NCI-H226 (cell line): ENCODE measurements around the gene PLEKHG2.
"Not testable (repeated sequence)": the region's sequence is repeated elsewhere in the genome, so short reads cannot be mapped to it uniquely, and the experiment has no call there.

Experiments
- DNase-seq: peaks from one replicate; pipeline ENCODE4 v3.0.0-alpha.2; 2015

The PLEKHG2 gene

DNA sequence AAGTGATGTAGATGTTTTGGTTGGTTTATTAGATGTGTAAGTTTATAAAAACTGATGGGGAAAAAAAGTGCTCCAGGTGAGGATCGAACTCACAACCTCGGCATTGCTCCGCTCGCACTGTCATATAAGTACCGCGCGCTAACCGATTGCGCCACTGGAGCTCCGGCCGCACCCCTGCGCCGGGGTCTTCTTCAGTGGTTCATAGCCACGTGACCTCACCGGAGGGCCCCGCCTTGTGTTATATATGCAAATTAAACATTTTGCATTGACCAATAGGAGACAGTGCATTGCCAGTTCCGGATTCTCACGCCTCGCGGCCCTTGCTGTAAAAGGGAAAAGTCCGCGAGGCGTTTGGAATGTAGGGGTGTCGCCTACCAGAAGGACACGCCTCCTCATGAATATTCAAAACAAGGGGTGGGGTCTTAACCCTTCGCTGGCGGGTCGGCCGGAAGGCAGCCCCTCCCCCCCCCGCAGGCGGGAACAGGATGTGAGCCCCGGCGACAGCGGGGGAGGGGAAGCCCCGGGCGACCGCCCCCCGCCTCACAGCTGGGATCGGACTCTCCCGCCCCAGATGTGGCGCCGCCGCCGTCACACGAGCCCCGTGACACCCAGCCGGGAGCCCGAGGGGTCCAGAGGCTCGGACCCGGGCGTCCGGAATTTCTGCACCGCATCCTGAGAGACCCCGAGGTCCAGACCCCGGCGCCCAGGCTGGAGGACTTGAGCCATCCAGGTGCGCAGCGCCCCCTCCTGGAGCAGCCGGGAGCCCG is at the start of gene PLEKHG2:
PLEKHG2 (plus strand) TSS at position 570 of the 767 bp plus-strand sequence. CDS start 1,418 bp downstream, outside the sequence.
- DNase-seq, result peak; percentile 96

DNA sequence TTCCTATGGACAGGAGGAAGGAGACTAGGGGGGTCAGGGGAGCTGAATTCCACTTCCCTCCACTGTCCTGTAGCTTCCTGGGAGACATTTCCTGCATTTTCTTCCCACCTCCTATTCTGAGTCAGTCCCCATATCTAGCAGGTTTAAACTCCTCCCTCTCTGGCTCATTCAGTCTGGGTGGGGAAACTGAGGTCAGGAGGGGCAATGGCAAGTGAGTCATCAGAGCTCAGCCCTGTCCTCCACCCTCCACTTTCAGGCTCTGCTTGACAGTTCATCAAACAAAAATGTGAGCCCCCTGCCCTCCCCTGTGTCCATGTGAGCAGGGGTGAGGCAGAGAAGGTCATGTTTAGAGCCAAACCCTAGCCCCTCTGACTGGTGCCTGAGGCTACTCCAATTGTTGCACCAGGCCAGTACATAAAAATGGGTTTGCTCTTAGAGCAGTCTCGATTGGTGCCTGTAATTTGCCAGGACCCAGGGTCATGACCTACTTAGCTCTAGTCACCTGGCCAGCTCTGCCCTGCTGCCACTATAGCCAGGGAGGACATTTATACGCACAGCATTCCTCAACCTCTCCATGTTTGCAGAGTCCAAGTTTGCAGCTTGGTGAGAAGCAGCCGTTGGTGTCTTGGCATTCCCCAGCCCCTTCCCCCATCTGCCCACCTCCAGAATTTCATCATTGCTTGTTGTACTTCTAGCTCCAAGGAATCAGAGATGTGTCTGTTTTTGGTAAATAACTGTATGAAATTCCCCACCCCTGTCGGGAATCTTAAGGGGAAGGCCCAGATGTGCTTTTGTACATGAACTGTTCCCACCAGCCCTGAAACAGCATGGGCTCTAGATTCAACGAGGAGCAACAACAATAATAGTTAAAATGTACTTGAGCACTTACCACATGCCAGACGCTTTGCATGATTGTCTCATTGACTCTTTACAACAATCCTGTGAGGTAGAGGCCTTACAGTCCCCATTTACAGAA is 49.5 kb upstream of the PLEKHG2 start:
- peak; percentile 63 for DNase-seq

- no peak for DNase-seq
Measured at GRCh38 chr19:39363901-39364457, 48.5 kb upstream of the PLEKHG2 start.

- no peak for DNase-seq
Measured at GRCh38 chr19:39365531-39365930, 46.9 kb upstream of the PLEKHG2 start.

DNA sequence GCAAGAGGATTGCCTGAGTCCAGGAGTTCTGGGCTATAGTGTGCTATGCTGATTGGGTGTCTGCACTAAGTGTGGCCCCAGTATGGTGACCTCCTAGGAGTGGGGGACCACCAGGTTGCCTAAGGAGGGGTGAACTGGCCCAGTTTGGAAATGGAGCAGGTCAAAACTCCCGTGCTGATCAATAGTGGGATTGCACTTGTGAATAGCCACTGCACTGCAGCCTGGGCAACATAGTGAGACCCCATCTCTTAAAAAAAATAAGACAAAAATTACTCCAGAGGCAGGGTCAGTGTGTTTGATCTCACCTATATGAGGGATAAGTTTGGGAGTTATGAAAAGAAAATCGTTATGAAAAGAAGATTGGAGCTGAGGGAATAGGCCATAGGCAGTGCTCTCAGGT is 43.3 kb upstream of the PLEKHG2 start:
- no peak for DNase-seq

DNA sequence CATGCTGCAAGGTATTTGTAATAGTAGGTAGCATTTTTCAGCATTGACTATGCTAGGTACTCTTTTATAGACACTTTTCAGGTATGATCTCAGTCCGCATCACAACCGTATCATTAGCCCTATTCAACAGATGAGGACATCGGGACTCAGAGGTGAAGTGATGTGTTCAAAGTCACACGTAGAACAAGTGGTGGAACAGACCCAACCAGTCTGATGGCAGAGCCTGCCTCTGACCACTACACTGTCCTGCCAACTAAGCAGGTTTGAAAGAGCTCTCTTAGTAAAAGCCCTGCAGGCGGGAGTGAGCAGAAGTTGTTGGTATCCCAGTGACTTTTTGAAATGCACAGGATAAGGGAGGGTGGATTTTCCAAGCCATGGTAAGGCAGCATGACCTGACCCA is 41.7 kb upstream of the PLEKHG2 start:
- DNase-seq, result no peak

DNA sequence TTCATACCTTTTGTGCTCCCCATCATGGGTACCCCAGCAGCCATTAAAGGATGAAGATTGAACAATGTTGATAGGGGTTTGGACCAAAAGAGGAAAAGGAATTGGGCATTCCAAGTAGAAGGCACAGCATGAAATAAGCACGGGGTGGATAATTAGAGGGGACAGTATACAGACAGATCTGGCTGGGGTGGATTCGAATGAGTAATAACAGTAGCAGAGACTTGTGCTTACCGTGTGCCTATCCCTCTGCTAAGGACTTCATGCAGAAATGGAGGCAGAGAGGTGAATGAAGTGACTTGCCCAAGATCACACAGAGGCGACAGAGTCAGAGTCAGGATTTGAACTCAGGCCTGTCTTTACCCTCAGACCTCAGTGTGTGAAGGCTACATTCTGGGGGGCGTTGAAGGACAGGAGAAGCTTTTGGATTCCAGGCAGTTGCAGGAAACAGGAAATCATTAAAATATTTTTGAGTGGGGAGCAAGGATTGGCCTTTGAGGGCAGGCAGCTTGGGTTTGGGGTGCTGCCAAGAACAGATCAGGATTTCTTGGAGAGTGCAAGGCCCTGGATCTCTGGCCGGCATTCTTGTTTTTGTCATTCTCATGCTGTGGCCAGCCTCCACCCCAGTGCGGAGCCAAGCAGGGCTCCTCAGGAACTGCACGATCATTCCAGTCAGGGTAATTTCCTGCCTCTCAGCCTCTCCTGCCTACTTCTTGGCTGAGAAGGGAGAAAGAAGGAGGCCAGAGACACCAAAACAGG is 40.2 kb upstream of the PLEKHG2 start:
- peak; percentile 86 for DNase-seq

- no peak for DNase-seq
Measured at GRCh38 chr19:39372941-39373340, 39.5 kb upstream of the PLEKHG2 start.

DNA sequence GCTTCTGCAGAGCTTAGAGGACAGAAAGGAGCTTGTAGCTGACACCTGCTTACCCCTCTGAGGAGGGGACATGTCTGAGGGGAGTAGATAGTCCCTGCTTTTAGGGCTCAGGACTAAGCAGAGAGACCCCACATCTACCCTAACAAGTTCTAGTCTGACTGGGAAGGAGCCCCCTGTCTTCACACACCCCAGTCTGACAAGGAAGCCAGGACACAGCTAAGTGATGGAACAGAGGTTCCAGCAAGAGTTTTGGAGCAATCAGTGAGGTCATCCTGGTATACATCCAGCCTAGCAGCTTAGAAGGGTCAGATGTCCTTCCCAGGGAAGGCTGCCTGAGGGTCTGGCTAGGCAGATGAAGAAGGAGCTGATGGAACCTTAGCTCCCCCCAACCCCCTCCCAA is 36.5 kb upstream of the PLEKHG2 start:
- no peak for DNase-seq

DNA sequence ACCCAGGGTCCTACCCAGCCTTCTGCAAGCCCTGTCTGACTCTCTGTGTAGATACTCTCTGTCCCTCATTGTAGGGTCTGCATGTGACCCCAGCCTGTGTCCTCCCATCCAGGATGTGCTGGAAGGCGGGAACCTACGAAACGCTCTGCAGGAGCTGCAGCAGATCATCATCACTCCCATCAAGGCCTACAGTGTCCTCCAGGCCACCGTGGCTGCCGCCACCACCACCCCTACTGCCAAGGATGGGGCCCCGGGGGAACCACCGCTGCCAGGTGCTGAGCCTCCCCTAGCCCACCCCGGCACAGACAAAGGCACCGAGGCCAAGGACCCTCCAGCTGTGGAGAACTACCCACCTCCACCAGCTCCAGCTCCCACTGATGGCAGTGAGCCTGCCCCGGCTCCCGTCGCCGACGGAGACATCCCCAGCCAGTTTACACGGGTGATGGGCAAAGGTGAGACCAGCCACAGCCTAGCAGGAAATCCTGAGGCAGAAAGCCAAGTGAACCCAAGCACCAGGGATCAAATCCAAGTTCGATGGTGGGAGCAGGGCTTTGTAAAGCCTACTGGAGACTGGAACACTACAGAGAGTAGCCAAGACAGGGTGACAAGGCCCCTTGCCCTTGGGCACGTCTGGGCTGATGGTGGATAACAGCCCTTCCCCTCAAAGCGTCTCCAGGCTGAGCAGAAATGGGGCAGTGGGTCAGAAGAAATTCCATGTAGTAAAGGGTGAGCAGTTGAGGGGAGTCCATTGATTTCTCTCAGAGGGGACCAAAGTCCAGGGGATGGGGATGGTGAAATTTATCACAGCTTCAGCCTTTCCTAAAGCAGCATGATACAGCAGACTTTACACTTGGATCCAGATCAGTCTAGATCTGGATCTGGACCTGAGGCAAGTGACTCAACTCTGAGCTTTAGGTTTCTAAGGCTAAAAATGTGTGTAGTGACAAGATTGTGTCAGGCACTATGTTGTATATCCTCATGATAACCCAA is 34.8 kb upstream of the PLEKHG2 start:
- DNase-seq, result no peak

GRCh38 chr19:39379366-39379765 is 33.1 kb upstream of the PLEKHG2 start:
- DNase-seq, result not testable (repeated sequence)

- DNase-seq, result no peak
Measured at GRCh38 chr19:39379865-39380396, 32.5 kb upstream of the PLEKHG2 start.

DNA sequence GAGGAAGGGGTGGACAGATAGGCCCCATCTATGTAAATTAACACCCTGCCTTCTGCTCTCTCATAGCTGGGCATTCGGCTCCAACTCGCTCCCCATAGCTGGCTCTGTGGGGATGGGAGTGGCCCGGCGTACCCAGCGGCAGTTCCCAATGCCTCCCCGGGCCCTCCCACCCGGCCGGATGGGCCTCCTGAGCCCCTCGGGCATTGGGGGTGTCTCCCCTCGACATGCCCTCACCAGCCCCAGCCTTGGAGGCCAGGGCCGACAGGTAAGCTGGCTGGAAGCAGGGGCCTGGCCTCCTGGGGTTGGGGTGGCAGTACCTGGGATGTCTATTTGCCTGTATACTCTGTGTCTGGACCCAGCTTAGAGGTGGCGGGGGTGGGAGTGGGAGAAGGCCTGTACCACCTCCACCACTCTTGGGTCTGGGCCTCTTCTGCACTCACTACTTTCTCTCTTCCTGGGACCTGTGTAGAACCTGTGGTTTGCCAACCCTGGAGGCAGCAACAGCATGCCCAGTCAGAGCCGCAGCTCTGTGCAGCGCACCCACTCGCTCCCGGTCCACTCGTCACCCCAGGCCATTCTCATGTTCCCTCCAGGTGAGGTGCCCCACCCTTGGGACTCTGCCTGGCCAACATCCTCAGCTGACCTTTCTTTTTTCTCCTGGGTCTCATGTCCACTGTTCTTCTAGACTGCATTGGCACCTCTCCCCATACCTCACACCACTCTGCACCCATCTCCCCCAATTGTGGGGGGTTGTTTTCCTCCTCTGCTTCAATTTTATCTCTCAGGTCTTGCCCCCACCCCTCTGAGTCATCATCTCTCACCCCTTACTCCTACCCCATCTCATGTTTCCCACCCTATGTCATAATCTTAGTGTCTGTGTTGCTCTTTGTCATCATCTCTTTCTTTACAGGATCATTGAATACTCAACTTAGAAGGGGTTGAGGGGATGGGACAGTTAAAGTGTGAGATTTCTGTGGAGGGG is 31.7 kb upstream of the PLEKHG2 start:
- no peak for DNase-seq

- peak; percentile 22 for DNase-seq
Measured at GRCh38 chr19:39381910-39382611, 30.4 kb upstream of the PLEKHG2 start.

DNA sequence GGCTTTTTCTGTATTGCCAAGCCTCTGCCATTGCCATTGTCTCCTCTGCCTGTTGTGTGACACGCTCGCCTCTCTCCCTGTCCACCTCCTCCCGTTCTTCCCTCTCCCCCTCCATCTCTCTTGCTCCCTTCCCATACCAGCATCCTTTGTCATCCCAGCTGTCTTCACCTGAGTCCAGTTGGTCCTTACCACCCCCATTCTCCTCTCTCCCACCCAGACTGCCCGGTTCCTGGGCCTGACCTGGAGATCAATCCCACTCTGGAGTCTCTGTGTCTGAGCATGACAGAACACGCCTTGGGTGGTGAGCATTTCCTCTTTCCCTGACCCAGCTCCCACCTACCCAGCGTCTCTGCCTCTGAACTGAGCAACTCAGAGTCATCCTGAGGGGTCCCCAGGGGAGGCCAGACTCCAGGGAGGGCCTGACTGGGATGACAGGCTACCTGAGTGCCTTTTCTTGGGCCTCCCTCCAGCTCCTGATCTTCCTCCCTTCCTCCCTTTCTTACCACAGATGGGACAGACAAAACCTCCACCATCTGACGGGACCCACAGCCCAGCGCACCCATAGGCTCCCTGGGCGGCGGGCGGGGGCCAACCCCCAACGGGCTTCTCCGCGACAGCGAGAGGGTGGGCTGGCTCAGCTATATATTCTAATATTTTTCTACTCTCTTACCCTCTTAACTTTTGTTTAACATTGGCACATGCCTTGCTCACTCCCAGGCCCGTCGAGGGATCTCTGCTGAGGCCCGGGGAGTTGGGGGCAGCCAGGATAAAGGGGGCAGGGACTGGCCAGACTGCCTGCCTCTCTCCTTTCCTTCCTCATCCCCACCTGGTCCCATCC is 29.3 kb upstream of the PLEKHG2 start:
- DNase-seq, result no peak

DNA sequence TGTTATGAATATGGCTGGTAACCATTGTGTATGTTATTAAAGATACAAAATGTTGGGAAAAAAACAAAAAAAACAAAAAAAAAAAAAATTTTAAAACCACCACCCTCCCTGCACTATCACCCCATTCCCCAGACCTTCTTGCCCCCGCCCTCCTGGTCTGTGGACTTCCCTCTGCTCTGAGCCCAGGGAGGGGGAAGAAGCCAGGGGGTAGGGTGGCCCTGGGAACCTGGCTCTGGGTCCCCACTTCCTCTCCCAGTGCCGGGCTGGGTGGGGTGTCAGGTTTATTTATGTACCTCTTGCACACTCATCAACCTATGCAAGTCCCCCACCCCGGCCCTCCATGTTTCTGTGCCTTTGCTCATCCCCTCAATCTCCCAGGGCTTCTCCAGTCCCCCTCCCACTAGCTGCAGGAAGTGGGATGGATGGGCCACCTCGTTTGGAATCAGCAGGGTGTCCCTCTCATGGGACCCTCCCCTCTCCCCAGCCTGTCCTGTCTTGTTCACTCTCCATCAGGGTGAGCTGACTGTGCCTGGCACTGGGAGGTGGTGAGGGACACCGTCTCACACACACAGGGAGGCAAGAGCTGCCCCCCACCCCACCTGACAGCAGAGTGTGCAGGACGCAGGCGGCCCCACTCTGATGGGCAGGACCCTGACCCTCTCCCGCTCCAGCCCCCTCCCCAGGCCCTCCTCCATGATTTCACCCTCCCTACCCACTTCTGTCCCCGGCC is 27.5 kb upstream of the PLEKHG2 start:
- no peak for DNase-seq

- DNase-seq, result no peak
Measured at GRCh38 chr19:39385629-39386411, 26.6 kb upstream of the PLEKHG2 start.
